GM18502 (cell line): Measurements from ENCODE around the gene AARS2.

Experiments
- ATAC-seq: cut with Tn5 transposase; IDR thresholded peaks from one replicate; pipeline ENCODE4 v1.9.1; 2021; ENCODE audit warnings: mild to moderate bottlenecking; ENCODE audit not compliant: unreplicated experiment, poor library complexity

AARS2 gene

DNA sequence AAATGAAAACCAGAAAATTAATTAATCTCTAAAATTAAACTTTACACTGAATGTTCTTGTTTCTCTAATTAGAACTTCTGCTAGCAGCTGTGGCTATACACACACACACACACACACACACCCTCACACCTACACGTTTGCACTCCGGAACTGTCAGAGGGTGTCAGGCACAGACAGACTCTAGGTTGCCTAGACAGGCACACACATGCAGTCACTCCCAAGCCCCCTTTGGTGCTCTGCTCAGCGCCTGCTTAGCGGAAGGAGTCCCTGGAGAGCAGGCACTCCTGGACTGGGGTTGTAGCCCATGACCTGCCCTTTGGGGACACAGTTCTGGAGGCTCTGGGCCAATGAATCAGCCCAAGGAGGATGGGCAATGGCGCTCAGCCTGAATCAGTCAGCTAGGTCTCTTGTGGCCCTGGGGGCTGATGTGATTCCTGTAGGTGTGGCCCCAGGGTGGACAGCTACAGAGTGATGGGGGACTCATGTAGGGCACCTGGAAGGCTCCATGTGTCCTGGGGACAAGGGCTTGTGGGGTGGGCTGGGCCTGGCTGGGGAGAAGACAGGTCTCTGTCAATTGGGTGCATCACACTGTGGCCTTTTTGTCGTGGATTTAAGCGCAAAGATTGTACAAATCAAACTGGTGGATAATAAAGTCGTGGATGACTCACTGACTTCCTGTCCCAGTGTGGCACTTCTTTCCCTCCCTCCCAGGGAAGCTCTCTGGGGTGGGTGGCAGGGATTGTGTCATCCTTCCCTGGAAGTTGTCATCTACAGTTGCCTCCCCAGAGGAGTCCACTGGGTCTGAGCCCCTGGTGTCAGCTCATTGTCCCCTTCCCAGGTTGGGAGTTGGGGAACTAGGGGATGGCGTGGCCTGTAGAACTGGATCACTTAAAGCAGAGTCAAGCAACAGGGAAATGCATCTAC, 34.1 kb downstream of the AARS2 start:
- ATAC-seq = no peak

DNA sequence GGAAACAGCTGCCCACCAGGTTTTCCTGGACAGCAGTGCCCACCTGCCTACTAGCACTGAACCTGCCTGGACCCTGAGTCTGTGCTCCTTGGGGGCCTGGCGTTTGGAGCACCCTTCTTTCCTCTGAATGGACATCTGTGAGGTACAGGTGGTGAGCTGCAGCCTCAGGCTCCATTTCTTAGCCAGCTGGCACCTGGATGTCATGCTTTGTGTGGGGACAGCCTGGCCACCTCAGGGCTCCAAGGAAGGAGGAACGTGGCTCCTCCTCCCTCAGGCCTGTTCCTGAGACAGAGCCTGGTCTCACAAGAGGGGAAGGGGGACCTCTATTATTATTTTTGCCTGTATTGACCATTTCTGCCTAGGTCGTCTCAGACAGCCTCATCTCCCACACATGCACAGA, 34.8 kb downstream of the AARS2 start:
- ATAC-seq = no peak

DNA sequence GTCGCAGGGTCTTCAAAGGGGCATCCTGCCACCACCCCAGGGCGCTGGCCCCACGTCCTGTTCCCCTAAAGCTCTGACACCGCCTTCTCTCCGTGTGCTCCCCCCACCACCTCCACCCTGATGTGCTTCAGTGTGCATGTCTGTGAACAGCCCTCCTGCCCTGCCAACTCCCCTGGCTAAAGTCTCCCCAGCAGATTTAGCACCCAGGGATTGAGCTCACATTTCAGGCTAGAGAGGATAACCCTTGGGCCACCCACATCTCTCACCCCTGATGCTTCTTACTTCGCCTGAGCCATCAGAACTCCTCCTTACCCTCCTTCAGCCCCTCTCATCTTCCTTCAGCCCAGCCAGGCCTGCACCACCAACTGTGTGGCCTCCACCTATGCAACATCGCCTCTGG, 35.4 kb downstream of the AARS2 start:
- ATAC-seq = no peak

DNA sequence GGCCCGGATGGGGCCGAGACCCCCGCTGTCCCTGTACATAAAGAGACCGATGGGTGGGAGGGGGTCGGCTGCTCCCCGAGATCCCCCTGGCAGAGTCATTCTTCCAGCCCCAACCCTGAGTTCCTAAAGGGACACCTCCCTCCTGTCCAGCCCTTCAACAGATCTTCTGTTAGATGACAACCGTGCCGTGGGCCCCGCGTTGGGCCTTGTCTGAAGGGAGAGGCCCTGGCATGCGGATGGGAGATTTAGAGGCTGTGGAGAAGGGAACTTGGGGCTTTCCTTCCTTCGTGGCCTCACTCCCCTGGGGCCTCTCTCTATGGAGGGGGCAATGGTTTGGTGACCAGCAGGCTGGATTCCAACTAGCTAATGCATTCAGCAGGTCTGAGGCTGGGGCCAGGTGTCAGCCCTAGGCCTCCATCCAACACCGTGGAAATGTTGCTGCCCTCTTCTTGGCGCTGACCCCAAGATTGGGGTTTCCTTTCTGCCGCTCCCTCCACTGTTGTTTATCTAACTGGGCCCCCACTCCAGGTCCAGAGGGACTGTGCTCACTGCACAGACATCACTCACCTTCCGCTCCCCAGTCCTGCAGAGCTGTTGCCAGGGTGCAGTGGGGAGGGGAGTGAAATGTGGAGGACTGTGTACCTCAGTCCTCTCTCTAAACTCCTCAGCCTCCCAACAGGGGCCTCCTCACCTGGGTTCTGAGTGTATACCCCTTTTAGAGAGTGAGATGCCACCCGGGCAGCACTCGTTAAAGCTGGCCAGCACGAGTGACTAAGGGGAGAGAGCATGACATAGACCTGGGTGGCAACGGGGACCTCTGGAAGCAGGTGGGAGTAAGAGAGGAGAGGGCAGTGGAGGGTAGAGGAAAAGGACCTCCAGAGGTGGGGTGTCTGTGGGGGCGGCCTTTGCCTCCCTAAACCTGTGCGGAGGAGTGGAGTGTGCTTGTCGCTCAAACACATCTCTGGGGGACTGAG, 36.2 kb downstream of the AARS2 start:
- no peak for ATAC-seq

DNA sequence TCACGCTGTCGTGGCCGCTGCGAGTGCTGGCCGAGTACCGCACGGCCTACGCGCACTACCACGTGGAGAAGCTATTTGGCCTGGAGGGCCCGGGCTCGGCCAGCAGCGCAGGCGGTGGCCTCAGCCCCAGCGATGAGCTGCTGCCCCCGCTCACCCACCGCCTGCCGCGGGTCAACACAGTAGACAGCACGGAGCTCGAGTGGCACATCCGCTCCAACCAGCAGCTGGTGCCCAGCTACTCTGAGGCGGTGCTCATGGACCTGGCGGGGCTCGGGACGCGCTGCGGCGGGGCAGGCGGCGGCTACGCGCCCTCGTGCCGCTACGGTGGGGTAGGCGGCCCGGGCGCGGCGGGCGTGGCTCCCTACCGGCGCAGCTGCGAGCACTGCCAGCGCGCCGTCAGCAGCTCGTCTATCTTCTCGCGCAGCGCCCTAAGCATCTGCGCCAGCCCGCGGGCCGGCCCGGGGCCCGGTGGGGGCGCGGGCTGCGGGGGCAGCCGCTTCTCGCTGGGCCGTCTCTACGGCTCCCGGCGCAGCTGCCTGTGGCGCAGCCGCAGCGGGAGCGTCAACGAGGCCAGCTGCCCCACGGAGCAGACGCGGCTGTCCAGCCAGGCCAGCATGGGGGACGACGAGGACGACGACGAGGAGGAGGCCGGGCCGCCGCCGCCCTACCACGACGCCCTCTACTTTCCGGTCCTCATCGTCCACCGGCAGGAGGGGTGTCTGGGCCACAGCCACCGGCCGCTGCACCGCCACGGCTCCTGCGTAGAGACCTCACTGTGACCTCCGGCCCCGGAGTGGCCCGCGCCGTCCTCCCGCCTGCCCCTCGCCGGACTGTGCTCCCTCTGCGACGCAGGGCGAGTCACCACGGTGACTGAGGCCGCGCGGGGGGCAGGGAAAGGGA, 37.1 kb downstream of the AARS2 start:
- ATAC-seq = no peak

DNA sequence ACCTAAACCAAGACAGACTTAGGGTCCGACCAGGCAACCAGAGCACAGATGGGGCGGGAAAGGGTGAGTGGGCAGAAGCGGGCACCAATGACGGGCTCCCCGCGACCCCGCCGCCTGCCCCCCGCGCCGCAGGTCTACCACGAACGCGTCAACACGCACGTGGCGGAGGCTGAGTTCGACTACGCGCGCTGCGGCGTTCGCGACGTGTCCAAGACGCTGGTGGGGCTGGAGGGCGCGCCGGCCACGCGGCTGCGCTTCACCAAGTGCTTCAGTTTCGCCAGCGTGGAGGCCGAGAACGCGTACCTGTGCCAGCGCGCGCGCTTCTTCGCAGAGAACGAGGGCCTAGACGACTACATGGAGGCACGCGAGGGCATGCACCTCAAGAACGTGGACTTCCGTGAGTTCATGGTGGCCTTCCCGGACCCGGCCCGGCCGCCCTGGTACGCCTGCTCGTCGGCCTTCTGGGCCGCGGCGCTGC, 37.8 kb downstream of the AARS2 start:
- no peak for ATAC-seq

DNA sequence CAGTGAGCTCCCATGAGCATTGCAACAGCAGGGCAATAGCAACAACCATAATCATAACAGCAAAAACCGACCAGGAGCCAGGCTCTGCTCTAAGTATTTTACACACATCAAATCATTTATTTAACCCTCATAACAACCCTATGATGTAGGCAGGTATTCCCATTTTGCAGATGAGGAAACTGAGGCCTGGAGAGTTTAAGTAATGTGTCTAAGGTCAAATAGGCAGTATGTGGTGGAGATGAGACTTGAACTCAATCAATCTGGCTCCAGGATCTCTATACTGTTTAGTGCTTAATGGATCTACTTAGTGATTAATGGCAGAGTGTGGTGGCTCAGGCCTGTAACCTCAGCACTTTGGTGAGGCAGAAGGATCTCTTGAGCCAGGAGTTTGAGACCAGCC, 39.5 kb downstream of the AARS2 start:
- ATAC-seq = no peak

DNA sequence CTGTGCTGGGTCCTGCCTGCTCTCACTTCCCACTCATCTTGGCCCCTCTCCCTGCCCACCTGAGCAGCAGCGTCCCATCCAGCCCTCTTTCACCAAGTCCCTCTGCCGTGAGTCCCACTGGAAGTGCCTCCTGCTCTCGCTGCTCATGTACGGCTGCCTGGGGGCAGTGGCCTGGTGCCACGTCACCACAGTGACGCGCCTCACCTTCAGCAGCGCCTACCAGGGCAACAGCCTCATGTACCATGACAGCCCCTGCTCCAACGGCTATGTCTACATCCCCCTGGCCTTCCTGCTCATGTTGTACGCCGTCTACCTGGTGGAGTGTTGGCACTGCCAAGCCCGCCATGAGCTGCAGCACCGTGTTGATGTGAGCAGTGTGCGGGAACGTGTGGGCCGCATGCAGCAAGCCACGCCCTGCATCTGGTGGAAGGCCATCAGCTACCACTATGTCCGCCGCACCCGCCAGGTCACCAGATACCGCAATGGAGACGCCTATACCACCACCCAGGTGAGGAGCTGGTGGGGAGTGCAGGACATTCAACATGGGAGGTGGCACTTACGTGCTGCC, 40.1 kb downstream of the AARS2 start:
- ATAC-seq = no peak

DNA sequence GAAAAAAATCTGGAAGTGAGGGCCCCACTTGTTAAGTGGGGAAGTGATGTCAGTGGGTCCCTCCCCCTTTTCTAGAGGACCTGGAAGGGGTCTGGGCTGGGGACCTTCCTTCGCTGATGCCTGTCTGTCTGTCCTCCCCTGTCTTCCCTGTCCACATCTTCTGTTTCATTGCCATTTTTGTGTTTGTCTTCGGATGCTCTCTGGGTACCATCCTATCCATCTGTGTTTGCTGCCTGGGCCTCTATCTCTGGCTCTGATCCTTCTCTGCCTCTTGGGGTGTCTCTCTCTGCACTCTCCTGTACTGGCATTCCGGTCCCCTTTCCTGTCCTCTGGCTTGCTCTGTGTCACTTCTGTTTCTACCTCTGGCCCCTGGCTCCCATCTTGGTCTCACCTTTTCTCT, 40.6 kb downstream of the AARS2 start:
- no peak for ATAC-seq

DNA sequence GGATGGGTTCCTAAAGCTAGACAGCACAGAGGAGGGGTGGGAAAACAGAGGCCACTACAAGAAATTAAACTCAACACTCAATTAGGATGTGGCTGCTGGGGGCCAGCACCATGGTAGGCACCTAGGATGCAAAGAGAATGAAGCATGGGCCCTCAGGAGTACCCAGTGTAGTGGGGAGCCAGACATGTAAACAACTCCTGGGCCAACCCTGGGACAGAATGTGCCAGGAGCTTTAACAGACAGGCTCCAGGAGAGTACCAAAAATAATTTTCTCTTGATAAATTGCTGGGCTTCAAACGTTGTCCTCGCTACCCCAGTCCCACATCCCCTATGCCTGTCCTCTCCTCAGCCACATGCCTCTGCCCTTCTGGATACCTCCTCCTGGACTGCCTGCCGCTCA, 41.2 kb downstream of the AARS2 start:
- no peak for ATAC-seq

DNA sequence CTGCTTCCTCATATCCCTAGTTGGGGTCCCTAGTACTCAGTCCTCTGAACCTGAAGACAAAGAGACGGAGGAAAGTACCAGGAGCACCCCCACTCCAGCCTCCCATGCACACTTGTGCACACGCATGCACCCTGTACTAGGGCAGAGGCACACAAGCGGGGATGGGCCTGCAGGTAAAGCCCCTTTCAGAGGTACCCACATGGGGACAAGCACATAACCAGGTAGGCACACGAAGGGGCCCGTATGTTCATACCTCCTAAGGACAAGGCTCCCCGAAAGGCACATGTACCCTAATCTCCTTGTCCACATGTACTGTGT, 41.8 kb downstream of the AARS2 start:
- ATAC-seq = no peak

DNA sequence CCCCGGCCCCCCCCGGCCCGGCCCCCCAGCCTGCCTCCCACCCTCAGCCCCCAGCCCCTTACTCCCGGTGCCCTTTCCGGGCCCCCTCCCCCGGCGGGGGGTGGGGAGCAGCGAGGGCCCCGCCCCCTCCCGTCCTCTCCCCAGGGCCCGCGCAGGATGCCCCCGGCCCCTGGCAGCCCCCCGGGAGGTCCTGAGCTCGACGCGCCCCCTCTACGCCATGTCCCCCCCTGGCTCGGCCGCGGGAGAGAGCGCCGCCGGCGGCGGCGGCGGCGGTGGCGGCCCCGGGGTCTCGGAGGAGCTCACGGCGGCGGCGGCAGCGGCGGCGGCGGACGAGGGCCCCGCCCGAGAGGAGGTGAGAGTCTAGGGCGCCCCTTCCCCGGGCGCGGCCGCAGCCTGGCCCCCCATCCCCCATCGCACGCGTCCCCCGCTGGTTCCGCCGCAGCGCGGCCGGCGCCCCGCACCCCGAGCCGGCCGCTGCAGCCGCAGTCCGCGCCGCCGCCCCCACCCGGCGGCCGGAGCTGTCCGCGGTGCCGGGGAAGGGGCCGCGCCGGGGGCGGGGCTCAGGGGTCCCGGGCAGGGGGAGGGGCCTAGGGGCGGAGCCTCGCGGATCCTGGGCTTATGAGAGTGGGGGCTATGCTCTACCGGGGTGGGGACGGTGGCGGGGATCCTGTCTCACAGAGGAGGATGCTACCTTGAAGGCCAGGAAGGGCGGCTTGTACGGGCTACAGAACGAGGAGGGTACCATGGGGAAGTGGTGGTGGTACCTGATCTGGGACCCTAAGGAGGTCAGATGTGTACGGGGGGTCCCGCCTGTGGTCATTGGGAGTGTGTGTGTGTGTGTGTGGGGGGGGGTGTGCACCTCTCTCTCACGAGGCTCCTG, 42.4 kb downstream of the AARS2 start:
- no peak for ATAC-seq

DNA sequence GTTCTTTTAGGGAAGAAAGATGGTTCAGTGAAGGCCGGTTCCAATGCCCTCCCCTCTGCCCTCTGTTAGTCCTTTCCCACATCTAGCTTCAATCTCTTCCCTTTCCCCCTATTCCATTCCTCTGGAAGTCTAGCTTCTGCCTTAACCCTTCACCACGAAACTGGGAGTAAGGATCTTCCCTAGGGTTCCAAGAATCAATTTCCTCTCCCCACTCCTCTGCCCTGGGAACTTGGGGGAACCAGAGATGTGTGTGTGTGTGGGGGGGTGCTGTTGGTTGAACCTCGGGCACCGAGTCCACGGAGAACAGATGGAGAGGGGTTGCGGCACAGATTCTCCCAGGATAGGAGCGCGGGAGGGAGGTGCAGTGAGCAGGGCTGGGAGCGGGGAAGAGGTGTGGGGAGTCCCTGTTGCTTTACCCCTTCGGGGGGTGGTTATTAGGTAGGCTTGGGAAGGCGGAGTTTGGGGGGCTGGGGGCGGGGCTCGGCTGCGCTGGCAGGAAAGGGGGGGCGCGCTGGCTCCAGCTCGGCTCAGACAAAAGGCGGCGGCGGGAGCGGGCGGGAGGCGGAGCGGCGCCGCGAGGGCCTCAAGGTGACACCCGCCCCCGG, 43.1 kb downstream of the AARS2 start, which contains the start of gene TMEM151B:
TMEM151B (plus strand) TSS at position 530 of the 605 bp plus-strand sequence. CDS start 293 bp downstream, outside the sequence.
- ATAC-seq = no peak

DNA sequence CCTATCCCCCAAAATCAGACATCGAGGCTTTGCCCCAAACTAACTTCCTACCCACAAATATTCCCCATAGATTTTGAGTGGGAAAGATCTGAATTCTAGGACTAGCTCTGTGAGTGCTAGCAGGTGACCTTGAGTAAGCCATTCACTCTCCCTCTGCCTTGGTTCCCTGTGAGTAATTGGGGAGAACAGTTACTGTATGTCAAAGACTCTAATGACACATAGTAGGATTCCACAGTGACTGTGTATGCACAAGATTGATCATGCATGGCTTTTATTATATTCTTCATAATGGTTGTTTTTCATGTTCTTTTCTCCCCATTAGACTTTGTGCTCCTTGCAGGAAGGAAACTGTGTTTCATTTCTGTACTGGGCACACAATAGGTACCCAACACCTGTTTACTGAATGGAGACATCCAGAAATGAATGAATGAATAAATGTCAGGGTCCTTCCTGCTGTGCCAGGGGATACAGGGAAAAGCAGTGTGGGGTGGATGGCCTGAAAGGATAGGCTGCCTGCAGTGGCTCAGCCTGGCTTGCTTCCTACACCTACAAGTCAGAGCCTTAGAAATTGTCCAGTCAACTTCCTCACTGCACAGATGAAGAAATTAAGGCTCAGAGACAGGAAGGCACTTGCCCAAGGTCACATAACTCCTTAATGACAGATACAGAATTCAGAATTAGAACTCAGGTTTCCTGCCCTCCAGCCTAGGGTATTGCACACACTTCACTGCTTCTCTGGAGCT, 43.8 kb downstream of the AARS2 start:
- ATAC-seq = no peak

DNA sequence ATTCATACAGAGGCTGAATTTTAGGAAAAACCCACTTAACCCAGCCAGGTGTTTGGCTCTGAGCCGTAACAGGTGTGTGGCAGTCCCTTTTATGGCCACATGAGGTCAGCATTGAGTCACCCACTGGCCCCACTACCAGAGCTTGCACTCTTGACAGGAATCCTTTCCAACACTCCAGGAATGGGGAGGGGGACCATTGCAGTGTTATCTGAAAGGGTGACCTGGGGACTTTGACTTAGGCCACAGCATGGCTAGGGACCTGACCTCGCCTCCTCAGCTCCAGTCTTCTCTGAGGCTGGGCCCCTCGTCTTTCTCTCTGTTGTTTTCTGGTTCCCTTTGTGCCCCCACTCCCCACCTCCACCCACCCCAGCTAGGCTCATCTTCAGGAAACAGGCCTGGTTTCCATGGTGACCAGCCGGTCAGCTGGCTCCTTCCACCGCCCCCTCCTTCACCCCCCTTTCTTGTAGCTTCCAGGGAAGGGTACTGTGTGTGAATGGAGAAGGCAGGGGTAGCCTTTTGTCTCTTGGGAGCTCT, 45.0 kb downstream of the AARS2 start:
- ATAC-seq = no peak

DNA sequence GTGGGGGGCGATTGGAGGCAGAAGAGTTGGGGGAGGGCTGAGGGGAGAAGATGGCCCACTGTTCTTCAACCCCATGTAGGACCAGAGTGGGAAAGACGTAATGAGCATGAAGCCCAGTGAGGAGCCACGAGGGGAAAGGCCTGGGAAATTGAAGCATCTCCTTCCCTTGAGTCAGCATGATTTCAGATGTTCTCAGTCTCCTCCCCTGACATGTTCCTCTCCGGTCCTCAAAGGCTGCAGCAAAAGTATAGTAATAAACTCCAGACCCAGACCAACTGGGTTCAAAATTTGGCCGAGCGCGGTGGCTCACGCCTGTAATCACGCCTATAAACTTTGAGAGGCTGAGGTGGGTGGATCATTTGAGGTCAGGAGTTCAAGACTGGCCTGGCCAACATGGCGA, 45.9 kb downstream of the AARS2 start:
- no peak for ATAC-seq

DNA sequence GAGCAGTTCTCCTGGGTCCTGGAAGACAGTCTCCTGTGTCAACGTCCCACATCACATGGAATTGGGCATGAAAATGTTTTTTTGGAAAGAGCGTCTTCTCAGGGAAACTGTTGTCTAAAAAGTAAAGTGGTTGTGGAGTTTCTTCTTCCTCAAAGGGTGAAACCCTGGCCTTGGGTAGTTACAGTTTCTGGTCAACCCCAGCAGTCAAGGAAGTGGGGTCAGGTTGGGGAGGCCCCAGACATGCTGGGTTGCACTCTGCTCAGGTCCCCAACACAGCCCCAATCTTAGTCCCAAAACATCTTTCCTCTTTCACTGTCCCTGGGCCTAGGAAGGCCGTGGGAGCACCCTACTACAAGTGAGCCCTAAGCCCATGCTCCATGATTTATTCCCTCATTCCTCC, 46.8 kb downstream of the AARS2 start:
- no peak for ATAC-seq
